ENCODE measurements around the gene SLC49A4.
A peak's percentile ranks its signal among the peaks of the same experiment; 100 is the strongest.
"Not testable (repeated sequence)": the region's sequence is repeated elsewhere in the genome, so short reads cannot be mapped to it uniquely, and the experiment has no call there.

SLC49A4 gene

DNA sequence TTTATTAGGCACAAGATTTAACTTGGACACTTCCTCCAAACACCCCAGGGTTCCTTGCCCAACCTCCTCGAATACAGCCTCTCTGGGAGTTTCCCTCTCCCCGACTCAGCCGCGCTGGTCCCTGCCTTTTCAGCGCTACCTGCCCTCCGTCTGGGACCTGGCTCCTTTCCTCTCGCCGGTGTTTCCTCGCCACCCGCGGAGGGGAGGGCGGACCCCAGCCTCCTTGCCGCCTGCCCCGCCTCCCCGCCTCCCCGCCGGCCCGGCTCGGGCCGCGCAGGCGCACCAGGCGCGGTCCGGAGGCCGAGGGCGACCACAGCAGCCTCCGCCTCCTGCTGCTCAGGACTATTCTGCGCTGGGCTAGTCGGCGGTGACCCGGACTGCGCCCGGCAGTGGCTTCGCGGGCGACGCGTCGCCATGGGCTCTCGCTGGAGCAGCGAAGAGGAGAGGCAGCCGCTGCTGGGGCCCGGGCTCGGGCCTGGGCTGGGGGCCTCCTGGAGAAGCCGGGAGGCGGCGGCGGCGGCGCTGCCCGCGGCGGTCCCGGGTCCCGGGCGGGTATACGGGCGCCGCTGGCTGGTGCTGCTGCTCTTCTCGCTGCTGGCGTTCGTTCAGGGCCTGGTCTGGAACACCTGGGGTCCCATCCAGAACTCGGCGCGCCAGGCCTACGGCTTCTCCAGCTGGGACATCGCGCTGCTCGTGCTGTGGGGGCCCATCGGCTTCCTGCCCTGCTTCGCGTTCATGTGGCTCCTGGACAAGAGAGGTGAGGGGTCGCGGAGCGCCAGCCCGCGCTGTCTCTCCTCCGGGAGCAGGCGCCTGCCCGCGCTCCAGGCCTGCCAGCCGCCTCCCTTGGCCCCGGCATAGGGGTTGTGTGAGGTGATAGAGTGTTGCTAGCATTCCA lies at the start of gene SLC49A4:
Gene SLC49A4 (plus strand): TSS at position 291 of the 895 bp plus-strand sequence. CDS start 124 bp downstream, at position 415.
- DNase-seq, result peak; percentile 78

DNA sequence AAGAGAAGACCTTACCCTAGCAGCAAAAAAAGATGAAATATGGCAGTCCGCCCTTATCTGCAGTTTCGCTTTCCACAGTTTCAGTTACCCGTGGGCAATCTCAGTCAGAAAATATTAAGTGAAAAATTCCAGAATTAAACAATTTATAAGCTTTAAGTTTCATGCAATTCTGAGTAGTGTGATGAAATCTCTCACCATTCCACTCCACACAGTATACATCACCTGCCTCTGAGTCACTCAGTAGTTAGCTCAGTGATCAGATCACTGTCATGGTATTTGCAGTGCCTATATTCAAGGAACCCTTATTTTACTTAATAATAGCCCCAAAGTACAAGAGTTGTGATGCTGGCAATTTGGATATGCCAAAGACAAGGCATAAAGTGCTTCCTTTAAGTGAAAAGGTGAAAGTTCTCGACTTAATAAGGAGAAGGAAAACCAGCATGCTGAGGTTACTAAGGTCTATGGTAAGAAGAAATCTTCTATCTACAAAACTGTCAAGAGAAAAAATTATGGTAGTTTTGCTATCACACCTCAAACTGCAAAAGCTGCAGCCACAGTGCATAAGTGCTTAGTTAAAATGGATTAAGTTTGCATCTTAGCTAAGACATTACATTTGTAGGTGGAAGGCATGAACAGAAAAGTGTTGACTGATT lies 49.4 kb upstream of the SLC49A4 start:
- no peak for DNase-seq

DNA sequence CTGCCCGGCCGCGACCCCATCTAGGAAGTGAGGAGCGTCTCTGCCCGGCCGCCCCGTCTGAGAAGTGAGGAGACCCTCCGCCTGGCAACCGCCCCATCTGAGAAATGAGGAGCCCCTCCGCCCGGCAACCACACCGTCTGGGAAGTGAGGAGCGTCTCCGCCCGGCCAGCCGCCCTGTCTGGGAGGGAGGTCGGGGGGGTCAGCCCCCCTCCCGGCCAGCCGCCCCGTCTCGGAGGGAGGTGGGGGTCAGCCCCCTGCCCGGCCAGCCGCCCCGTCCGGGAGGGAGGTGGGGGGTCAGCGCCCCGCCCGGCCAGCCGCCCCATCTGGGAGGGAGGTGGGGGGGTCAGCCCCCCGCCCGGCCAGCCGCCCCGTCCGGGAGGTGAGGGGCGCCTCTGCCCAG lies 47.6 kb upstream of the SLC49A4 start:
- DNase-seq, result not testable (repeated sequence)

GRCh38 chr3:122748347-122748746 lies 46.5 kb upstream of the SLC49A4 start:
- no peak for DNase-seq

DNA sequence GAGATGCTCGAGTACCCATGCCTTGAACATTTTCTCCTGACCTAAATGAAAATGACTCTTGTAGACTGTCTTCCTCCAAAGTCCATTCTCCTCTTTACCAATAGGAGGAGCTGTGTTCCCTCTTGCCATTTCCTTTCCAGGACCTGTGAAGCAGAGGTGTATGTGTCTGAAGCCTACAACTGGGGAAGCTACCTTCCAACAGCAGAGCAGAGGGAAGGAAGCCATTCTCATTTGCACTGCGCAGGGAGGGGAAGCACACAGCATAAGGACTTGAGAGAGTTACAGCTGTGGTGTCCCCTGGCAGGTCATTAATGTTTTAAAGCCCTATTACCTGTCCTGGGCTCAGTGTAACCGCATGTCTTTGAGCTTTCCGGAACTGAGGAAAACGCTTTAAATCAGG lies 39.9 kb upstream of the SLC49A4 start:
- peak; percentile 63 for DNase-seq

GRCh38 chr3:122755491-122755890 lies 39.4 kb upstream of the SLC49A4 start:
- DNase-seq, result no peak

DNA sequence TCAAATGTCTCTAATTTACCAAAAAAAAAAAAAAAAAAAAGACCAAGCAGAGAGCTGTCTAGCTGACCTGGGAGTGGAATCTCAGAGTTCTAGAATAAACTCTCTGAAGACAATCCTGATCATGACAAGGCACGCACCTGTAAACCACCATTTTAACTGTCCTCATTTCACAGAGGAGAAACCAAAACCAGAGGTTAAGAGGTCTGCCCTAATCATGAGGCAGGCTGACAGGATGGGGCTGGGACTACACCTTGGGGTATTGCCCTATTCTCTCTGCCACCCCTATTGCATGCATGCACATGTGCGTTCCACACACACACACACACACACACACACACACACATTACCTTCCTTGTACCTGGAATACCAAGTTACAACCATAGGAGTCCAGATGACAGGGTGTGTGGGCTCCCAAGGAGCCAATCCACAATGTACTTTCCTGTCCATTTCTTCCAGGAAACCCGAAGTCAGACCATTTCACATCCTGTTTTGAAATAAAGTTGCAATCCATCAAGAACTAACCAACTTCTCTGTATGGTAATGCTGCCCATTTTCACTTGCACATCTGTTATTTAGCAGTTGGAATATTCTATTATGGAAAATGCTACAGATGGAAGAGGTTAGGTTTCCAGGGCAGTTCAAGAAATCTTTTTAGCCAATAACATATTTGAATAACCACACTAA lies 35.9 kb upstream of the SLC49A4 start:
- no peak for DNase-seq

DNA sequence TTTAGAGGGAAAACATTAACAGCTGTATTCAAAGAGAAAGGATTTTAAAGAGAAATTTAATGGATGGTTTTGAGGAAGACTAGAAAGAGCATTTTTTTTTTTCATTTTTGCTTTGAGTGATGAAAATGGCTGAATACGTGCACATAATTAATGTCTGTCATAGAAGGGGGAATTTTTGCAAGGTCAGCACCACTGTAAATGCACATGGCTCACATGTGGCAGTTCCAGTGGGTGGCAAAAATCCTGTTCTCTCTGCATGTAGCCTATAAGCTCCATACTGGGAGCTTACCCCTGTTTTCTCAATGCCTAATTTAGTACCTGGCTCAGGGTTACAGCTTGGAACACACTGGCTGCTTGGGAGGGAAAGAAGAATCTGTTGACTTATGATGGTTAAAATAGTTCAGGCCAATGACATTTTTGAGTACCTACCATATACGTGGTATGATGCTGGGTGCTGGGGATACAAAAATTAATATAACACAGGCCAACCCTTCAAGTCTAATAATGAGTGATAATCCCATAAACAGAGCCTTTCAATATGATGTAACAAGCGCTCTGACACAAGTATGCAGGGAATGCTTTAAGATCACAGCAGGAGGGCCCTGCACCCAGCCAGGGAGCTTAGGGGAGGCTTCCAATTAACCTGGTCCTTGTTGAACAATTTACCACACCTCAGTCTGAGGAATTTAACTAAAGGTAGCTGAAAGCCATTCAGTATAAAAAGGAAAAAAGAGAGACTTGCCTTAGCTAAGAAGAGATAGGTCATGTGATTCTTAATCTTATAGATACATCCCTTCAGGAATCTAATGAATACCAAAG lies 34.2 kb upstream of the SLC49A4 start:
- no peak for DNase-seq

DNA sequence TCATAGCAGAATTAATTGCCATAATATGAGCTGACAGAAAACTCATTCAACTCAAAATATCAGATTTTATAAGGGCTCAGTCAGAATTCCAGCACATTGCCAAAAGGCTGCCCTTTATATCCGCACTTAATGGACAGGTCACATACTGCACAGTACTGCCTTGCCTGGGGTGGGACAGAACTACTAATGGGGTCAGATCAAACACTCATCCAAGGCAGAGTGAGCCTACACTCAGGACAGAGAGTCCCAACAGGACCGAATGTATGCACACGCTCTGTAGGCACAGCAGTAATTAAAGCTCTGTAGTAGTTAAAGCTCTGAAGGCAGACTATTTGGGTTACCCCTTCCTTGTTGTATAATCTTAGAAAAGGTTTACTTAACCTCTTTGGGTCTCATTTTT lies 28.4 kb upstream of the SLC49A4 start:
- DNase-seq, result no peak

GRCh38 chr3:122767540-122768372 lies 27.1 kb upstream of the SLC49A4 start:
- DNase-seq, result no peak

DNA sequence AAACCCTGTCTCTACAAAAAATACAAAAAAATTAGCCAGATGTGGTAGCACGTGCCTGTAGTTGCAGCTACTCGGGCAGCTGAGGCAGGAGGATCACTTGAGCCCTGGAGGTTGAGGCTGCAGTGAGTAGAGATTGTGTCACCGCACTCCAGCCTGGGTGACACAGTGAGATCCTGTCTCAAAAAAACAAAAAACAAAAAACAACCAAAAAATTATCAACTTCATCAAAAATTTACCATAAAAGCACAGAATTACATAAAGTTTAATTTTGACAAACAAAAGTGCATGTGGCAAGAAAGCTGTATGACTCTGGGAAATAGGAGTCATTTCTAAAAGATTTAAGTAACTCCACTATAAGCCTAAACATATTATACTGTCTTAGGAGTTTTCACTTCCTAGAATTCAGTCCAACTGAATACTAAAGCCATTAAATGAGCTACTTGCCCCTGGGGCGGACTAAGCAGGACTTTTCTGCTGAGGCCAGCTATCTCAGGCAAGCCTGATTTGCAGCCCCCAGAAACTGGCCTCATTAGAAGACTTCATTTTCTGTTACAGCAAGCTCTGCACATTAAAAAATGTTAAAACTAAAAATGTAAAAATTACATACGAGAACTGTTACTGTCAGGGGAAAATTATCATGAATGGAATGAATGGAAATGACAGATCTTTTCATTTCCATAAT lies 24.2 kb upstream of the SLC49A4 start:
- DNase-seq, result no peak

DNA sequence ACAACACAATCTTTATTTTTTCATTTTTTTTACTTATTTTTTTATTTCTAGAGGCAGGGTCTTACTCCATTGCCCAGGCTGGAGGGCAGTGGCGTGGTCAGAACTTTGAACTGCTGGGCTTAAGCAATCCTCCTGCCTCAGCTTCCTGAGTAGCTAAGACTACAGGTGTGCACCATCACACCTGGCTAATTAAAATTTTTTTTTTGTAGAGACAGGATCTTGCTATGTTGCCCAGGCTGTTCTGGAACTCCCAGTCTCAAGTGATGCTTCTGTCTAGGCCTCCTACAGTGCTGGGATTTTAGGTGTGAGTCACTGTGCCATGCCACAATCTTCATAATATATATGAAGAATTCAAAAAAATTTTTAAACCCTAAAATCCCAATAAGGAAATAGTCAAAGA lies 22.0 kb upstream of the SLC49A4 start:
- DNase-seq, result no peak

DNA sequence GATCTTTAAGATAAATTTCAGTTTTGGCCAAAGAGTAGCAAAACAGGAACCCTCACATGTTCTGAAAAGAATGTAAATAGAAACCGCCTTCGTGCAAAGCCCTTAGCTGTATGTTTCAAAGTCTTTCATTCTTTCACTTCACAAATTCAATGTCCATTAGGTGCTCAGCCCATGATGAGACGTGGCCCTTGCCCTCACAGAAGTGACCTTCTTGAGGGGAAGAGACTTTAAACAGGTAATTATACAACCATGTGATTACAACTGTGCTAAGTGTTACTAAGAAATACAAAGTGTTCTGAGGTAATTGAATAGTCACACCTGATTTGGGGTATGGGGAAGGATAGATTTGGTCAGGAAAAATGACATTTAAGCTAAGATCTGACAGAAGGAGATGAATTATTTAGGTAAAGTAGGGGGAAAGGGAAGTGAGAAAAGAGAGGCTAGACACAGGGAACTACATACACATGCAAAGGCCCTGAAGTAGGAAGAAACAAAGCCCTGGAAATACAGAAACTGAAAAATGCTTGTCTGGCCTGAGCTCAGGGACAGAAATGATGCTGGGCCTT lies 20.8 kb upstream of the SLC49A4 start:
- no peak for DNase-seq

- no peak for DNase-seq
Observed at GRCh38 chr3:122774564-122774963, 20.3 kb upstream of the SLC49A4 start.

- no peak for DNase-seq
Observed at GRCh38 chr3:122776675-122777468, 18.0 kb upstream of the SLC49A4 start.

DNA sequence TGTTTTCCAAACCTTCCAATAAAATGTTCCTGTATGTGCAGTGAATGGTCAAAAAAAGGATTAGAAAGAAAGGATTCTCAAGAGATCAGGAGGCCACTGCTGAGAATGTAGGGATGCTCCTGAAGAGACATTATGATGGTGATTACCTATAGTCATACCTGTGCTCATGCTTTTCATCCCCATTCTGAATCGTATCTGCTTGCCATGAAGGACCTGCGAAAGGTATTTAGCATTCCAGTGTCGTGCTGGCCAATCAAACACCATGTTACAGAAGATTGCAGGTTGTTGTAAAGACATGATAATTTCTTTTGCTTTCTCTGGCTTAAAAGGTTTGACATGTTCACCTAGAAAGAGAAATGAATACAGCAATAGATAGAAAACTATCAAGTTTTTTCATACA lies 17.3 kb upstream of the SLC49A4 start:
- DNase-seq, result no peak

- no peak for DNase-seq
Observed at GRCh38 chr3:122782804-122783203, 12.1 kb upstream of the SLC49A4 start.

GRCh38 chr3:122784436-122784835 lies 10.4 kb upstream of the SLC49A4 start:
- DNase-seq, result no peak

DNA sequence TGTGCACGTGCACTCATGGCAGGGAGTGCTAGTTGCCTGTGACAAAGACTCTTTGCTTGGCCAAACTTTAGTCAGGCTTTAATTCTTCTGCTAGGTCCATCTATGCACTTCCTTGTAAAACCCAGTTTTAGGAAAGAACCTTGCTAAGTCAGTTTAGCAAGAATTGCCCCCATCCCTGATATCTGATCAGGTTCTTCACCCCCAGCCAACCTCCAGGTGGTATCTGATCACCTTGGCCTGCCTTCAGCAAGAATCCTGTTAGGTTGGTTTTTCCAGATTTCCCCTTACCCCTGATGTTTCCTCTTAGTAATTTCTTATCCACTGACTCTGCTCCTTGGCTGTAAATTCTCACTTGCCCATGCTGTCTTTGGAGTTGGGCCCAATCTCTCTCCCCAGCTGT lies 9.6 kb upstream of the SLC49A4 start:
- DNase-seq, result no peak

DNA sequence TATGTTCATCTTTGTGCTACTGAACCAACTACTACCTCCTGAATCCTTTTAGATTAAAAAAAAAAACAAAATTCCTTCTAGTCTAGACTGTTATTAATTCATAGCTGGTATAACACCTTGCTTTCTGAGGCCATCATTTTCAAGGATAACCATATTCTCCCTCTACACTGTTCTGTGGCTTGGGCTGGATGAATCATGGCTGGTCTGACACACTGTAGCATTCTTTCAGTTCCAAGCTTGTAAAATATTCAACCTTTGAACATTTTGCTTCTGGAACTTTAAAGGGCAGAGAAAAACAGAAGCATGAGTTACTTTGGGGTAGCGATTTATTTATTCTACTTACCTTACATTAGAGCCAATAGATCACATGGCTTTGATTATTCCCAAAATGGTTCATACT lies 8.8 kb upstream of the SLC49A4 start:
- DNase-seq, result no peak
